Adrenal gland (tissue), 12 donors: ENCODE measurements around the gene RPP14. TPM values are rescaled to one million over a fixed set of nuclear protein-coding genes. Genes with fewer than 3 reads are reported as not detected.
A peak's percentile ranks its signal among the peaks of the same experiment; 100 is the strongest.

Experiments
- DNase-seq, 7 donors: peaks; one replicate each; pipeline ENCODE4 v3.0.0-alpha.2; 2019 to 2020
- H3K27ac ChIP-seq, 5 donors: fragments of 200-600 bp; sonication (generic) in 4 of 5; 1 replicate in 3 of 5; 2 replicates in 2 of 5; pipeline versions ENCODE4 v1.5.1 to v1.8.0; 2016 to 2020; ENCODE audit warnings: mild to moderate bottlenecking in 1 of 5
- H3K27me3 ChIP-seq: fragments of 200-600 bp; 2 replicates; pipeline ENCODE4 v1.8.0; 2021
- H3K36me3 ChIP-seq, 2 donors: fragments of 200-600 bp; replicated peaks in 1 of 2; 1 replicate in 1 of 2; 2 replicates in 1 of 2; pipeline versions ENCODE4 v1.5.1 to v1.8.0; 2018 to 2022
- H3K4me1 ChIP-seq, 2 donors: fragments of 200-600 bp; replicated peaks in 1 of 2; 1 replicate in 1 of 2; 2 replicates in 1 of 2; pipeline versions ENCODE4 v1.5.1 to v1.8.0; 2018 to 2021
- H3K4me3 ChIP-seq, 4 donors: fragments of 200-600 bp; sonication (generic) in 3 of 4; one replicate each; pipeline ENCODE4 v1.5.1; 2016 to 2018
- H3K9me3 ChIP-seq, 3 donors: fragments of 200-600 bp; sonication (generic) in 1 of 3; replicated peaks in 1 of 3; 1 replicate in 2 of 3; 2 replicates in 1 of 3; pipeline versions ENCODE4 v1.5.1 to v1.8.0; 2016 to 2021
- POLR2A ChIP-seq, 2 donors: fragments of 450-650 bp; IDR thresholded peaks; one replicate each; pipeline ENCODE4 v1.6.1; 2017; ENCODE audit warnings: antibody characterized with exemption in 2 of 2, mild to moderate bottlenecking in 2 of 2, moderate library complexity in 1 of 2
- WGBS, 4 donors: extraction: QIAGEN DNeasy Blood & Tissue Kit in 2 of 4; methylation state at CpG; one replicate each; pipeline versions ENCODE4 v1.1.5 to v1.1.7; 2013 to 2017; 5-methylcytosine and 5-hydroxymethylcytosine counted together
- intact Hi-C, 2 donors: fragments of 100-400 bp; cut with DNase I; formaldehyde crosslinking; loops; one replicate each; pipeline versions ENCODE4 v1.14.1 to v1.15.0; 2022 to 2023
- polyA plus RNA-seq, 3 donors: library from polyadenylated mRNA; stranded (reverse); fragments of 200-250 nt in 2 of 3; fragments of 350-450 nt in 1 of 3; fragmentation: Illumina TruSeq in 1 of 3; extraction: RNeasy Lipid Tissue Mini Kit (QIAGEN cat#74804) in 1 of 3; gene quantifications; one replicate each; pipeline ENCODE4 v1.2.3, GENCODE V29; 2013 to 2014
- total RNA-seq, 9 donors: library from RNA; depleted of rRNA in 4 of 9; stranded (reverse); fragments of >200 nt in 4 of 9; fragments of 120-200 nt in 1 of 9; fragmentation: NEBNext Ultra II Directional in 1 of 9; extraction: Animal tissue kit (Norgen Biotek cat#: 25700) in 1 of 9; gene quantifications; one replicate each; pipeline versions ENCODE4 v1.1.0 to v1.2.4, GENCODE V29; 2013 to 2023
- TF ChIP-seq, protein P1 (sequence below), 6 experiments: fragments of 450-650 bp in 4 of 6; fragments of 200-600 bp in 2 of 6; sonication (generic) in 1 of 6; IDR thresholded peaks; 1 replicate in 5 of 6; 2 replicates in 1 of 6; pipeline versions ENCODE4 v1.5.1 to v1.8.0; 2016 to 2021; ENCODE audit warnings: antibody characterized with exemption in 6 of 6, mild to moderate bottlenecking in 2 of 6, moderate library complexity in 1 of 6
- donor health status: healthy with polysubstance abuse.
- donor health status: Bipolar disorder and iron deficiency.
- donor health status: DM: yes; HTN: yes; CAD: no.
- donor health status: DM: no; HTN: no; CAD: no.
- donor health status: DM: no; HTN: no; CAD: no.
- donor health status: DM: yes; HTN: yes; CAD: no.

RPP14 gene
- total and polyA plus RNA-seq, 12 donors, result 9.2 to 23.2 (median 14.3) TPM

DNA sequence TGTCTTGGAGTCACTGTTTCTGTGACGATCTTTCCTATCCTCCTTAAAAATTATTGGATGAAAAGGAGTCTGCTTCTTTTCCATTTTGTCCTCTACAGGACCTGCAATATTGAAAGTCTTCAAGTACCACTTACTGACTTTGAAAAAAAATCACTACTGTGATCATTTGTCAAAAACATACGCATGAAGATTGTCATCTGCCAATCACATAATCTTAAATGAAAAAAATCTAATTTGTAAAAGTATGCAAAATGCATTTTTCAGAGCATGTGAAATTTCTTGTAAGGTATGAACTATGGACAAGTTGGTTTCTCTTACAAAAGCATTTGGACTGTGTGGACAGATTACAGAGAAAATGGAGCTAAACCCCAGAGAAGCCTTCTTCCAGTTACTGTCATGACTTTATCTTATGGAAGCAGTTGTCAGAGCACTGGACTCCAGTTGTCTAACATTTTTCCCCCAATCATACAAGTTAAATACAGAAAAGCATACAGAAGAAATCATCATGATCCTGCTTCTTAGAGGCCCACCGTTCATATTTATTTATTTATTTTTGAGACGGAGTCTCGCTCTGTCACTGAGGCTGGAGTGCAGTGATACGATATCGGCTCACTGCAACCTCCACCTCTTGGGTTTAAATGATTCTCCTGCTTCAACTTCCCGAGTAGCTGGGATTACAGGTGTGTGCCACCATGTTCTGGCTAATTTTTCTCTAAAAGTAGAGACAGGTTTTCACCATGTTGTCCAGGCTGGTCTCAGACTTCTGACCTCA lies 23.3 kb downstream of the RPP14 start:
- Histone ChIP-seq H3K27me3 (no peaks in the 10 kb centered on the region), H3K4me3 (no peak overlapping the region), H3K9me3 (no peaks in the 10 kb centered on the region), H3K4me1 (peaks cover 15 to 26% of the 10 kb centered on the region in 2 donors), H3K36me3 (no peaks in the 10 kb centered on the region), H3K27ac (no peak overlapping the region)
- WGBS, 4 donors, result 87 to 92% (median 90%) methylated on average over 8 of the region's 8 CpGs
- no peak for DNase-seq
- intact Hi-C loops, result loop anchor here (5.0 to 10.0 kb wide), 2 partner anchors 83 to 295 kb away; no protein-coding TSS in a partner anchor
- no peak for TF ChIP-seq POLR2A (IDR thresholded peaks at IDR 0.05)
- TF ChIP-seq, protein P1, sequence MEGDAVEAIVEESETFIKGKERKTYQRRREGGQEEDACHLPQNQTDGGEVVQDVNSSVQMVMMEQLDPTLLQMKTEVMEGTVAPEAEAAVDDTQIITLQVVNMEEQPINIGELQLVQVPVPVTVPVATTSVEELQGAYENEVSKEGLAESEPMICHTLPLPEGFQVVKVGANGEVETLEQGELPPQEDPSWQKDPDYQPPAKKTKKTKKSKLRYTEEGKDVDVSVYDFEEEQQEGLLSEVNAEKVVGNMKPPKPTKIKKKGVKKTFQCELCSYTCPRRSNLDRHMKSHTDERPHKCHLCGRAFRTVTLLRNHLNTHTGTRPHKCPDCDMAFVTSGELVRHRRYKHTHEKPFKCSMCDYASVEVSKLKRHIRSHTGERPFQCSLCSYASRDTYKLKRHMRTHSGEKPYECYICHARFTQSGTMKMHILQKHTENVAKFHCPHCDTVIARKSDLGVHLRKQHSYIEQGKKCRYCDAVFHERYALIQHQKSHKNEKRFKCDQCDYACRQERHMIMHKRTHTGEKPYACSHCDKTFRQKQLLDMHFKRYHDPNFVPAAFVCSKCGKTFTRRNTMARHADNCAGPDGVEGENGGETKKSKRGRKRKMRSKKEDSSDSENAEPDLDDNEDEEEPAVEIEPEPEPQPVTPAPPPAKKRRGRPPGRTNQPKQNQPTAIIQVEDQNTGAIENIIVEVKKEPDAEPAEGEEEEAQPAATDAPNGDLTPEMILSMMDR (IDR thresholded peaks at IDR 0.05), result no peak

DNA sequence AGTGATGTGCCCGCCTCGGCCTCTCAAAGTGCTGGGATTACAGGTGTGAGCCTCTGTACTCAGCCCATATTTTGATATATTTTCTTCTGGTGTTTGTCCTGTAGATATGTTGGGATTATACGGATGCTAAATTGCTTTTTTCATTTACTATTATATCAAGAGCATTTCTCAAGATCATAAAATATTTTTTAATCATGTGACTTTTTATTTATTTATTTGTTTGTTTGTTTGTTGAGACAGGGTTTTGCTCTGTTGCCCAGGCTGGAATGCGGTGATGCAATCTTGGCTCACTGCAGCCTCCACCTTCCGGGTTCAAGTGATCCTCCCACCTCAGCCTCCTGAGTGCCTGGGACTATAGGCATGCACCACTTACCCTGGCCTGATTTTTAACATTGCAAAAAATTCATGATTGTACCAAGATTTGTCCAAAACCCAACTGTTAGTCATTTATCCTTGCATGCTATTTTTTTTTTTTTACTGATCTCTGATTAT lies 23.9 kb downstream of the RPP14 start:
- no peaks in the 10 kb centered on the region for H3K36me3 ChIP-seq

DNA sequence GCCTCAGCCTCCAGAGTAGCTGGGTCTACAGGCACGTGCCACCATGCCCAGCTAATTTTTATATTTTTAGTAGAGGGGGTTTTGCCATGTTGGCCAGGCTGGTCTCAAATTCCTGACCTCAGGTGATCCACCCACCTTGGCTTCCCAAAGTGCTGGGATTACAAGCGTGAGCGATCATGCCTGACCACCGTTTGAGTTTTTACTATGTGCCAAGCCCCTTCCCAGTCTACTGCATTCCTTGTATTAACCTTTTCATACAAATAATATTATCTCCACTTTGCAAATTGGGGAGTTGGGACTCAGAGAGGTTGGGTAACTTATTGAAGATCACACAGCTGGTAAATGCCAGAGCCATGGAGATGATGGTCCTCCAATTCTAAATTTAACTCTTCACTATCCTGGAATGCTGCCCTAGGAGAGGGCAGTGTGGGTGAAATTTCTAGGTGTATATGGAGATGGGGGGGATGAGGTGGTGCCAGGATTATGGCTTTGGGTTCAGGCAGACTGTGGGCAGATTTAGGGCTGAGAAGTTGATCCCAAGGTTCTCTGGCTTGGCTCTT lies 25.6 kb downstream of the RPP14 start:
- intact Hi-C loops, result loop anchor here in 1 of 2 donors (10.0 kb wide), 1 partner anchor 53 kb away; no protein-coding TSS in a partner anchor
- Histone ChIP-seq H3K36me3 (no peaks in the 10 kb centered on the region), H3K9me3 (no peaks in the 10 kb centered on the region), H3K4me3 (no peak overlapping the region), H3K27ac (no peak overlapping the region), H3K27me3 (no peaks in the 10 kb centered on the region), H3K4me1 (peaks cover 10 to 26% of the 10 kb centered on the region in 2 donors)
- TF ChIP-seq, protein P1 (IDR thresholded peaks at IDR 0.05), result no peak
- no peak for TF ChIP-seq POLR2A (IDR thresholded peaks at IDR 0.05)
- WGBS, 4 donors, result 73 to 90% (median 84%) methylated on average over 4 of the region's 4 CpGs
- no peak for DNase-seq

More for the DNA sequence above, 23.9 kb downstream of the RPP14 start:
- H3K4me1 ChIP-seq, result peaks cover 19 to 20% of the 10 kb centered on the region in 2 donors
- H3K9me3 ChIP-seq, result no peaks in the 10 kb centered on the region
- TF ChIP-seq, protein P1 (IDR thresholded peaks at IDR 0.05), result no peak
- no peak for TF ChIP-seq POLR2A (IDR thresholded peaks at IDR 0.05)
- H3K27me3 ChIP-seq, result no peaks in the 10 kb centered on the region
- DNase-seq, result no peak
- intact Hi-C loops, result loop anchor here (5.0 to 10.0 kb wide), 3 partner anchors 55 to 295 kb away; no protein-coding TSS in a partner anchor
- H3K4me3 ChIP-seq, result no peak overlapping the region
- H3K27ac ChIP-seq, result no peak overlapping the region
- WGBS, 4 donors, result 92 to 94% (median 94%) methylated on average over 5 of the region's 5 CpGs

DNA sequence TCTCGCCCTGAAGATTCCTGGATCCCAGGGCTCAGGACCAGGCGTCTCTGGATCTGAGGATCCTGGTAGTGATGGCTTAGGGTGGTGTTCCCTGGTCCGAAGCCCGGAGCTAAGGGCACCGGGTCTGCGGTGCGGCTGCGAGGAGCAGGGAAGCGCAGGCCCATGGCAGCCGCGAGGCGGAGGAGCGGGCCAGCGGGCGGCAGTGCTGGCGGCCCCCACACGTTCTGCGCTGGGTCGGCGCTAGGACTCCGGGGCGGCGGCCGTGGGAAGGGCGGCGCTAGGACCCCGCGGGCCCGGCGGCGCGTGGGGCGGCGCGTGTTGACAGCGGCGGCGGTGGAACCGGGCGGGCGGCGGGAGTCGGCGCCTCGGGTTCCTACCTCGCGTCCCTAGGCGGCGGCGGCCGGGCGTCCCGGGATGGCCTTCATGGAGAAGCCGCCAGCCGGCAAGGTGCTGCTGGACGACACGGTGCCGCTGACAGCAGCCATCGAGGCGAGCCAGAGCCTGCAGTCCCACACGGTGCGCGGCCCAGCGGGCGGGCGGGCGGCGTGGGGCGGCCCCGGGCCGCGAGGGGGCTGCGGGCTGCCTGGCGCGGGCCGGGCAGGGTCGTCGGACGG lies 26.6 kb downstream of the RPP14 start, which contains the start of gene PXK:
PXK (plus strand) TSS at position 318 of the 614 bp plus-strand sequence; CDS start at position 415, 97 bp downstream.
- peak; percentile 68 to 83 (median 73) for DNase-seq
- Histone ChIP-seq H3K36me3 (no peaks in the 10 kb centered on the region), H3K27ac (peak within 1 kb of the TSS in 3 of 5 donors; percentile 44 to 70 (median 62)), H3K9me3 (no peaks in the 10 kb centered on the region), H3K27me3 (no peaks in the 10 kb centered on the region), H3K4me3 (peak within 1 kb of the TSS in 3 of 4 donors; percentile 37 to 89 (median 54)), H3K4me1 (peaks cover 10 to 32% of the 10 kb centered on the region in 2 donors)
- intact Hi-C loops, result loop anchor here in 1 of 2 donors (10.0 kb wide), 1 partner anchor 52 kb away; no protein-coding TSS in a partner anchor
- WGBS, 4 donors, result 0 to 10% (median 1%) methylated on average over 1 to 79 of the region's 79 CpGs
- TF ChIP-seq, protein P1 (IDR thresholded peaks at IDR 0.05), result peak in 4 of 6 experiments; percentile 9 to 36 (median 22)
- TF ChIP-seq POLR2A (IDR thresholded peaks at IDR 0.05), result peak; percentile 20 to 55
